Ureter (tissue), 1 donor: ENCODE results near the gene DUSP7. TPM values are rescaled to one million over a fixed set of nuclear protein-coding genes. Genes with fewer than 3 reads are reported as not detected.
"Not testable (repeated sequence)": the region's sequence is repeated elsewhere in the genome, so short reads cannot be mapped to it uniquely, and the experiment has no call there.

Experiments
- DNase-seq: peaks from one replicate; pipeline ENCODE4 v3.0.0-alpha.2; 2020; ENCODE audit warnings: low spot score
- total RNA-seq: library from RNA; stranded (reverse); gene quantifications from one replicate; pipeline ENCODE4 v1.2.4, GENCODE V29; 2023
- donor health status: DM: yes; HTN: yes; CAD: no.

DUSP7 gene
- total RNA-seq, 1 donor from 2014 or later = 22.2 TPM

- no peak for DNase-seq
These were observed 6.9 kb downstream of the DUSP7 start for GRCh38 chr3:52049503-52049902.

GRCh38 chr3:52047295-52047960 is 8.9 kb downstream of the DUSP7 start:
- no peak for DNase-seq

- DNase-seq = no peak
These were observed 9.5 kb downstream of the DUSP7 start for GRCh38 chr3:52046902-52047239.

- no peak for DNase-seq
These were observed 10.0 kb downstream of the DUSP7 start for GRCh38 chr3:52046186-52046901.

- DNase-seq = no peak
These were observed 11.3 kb downstream of the DUSP7 start for GRCh38 chr3:52044869-52045619.

DNA sequence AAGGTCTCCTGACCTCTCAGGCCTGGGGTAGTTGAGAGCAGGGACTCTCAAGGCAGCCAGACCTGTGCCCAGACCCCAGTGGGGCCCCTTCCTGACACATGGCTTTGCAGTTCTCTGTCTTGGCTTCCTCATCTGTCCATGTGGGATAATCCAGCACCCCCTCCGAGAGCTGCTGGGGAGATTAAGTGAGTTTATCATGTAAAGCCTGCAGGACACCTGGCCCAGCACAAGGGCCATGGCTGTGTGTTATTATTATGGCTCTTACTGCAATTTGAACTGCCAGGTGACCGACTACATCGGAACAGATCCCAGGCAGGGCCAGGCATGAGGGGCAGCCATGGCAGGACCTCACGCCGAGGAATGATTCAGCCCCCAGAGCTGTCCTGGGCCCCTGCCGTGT is 12.6 kb downstream of the DUSP7 start:
- DNase-seq = no peak

GRCh38 chr3:52043039-52043438 is 13.3 kb downstream of the DUSP7 start:
- DNase-seq = not testable (repeated sequence)

GRCh38 chr3:52041118-52041731 is 15.1 kb downstream of the DUSP7 start:
- no peak for DNase-seq

DNA sequence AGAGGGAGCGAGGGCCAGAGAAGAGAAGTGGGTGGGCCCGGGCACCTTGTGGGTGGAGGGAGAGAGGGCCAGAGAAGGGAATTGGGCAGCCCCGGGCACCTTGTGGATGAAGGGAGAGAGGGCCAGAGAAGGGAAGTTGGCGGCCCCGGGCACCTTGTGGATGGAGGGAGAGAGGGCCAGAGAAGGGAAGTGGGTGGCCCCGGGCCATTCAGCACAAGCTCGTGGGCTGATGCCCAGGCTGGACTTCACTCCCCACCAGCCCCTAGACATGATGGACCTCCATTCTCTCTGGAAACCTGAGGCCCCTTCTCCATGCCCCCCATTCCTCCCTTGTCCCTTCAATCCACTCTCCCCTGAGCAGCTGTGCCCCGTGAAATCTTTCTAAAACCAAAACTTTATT is 15.8 kb downstream of the DUSP7 start:
- DNase-seq = no peak

DNA sequence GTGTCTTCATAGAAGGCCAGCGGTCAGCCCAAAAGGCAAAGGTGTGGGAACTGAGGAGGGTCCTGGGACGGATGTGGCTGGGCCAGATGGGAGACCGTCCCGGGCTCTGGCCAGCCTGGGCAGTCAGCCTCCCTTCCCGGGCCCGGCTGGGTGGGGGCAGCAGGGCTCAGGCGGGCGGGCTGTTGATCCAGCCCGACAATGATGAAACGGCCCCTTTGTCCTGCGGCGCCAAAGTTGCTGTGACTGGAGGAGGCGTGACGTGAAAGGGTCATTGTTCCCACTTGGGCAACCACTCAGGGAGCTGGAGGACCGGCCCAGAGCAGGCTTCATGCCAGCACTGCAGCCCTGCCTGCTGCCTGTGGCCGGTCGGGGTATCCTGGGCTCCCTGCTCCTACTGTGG is 16.5 kb downstream of the DUSP7 start:
- no peak for DNase-seq

- DNase-seq = no peak
These were observed 16.9 kb downstream of the DUSP7 start for GRCh38 chr3:52039426-52039825.

- no peak for DNase-seq
These were observed 18.1 kb downstream of the DUSP7 start for GRCh38 chr3:52038227-52038626.

- no peak for DNase-seq
These were observed 19.1 kb downstream of the DUSP7 start for GRCh38 chr3:52037291-52037690.

GRCh38 chr3:52036829-52037228 is 19.5 kb downstream of the DUSP7 start:
- no peak for DNase-seq

GRCh38 chr3:52036222-52036694 is 20.1 kb downstream of the DUSP7 start:
- no peak for DNase-seq

DNA sequence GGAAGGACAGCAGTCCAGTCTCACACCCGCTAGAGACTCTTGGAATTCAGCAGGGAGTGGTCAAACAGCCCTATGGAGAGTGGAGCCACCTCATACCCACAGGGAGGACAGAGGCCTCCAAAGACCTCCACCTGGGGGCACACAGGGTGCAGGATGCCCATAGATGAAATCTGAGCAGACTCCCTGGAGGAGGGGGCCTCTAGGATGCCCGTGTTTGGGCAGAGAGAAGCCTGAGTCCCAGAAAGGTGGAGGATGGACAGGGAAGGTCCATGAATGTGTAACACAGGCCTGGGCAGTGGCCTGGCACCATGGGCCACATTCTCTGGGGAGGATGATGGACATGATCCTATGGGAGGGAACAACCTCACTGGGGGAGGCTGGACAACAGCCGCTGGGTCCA is 21.7 kb downstream of the DUSP7 start:
- DNase-seq = no peak

- DNase-seq = no peak
These were observed 22.2 kb downstream of the DUSP7 start for GRCh38 chr3:52034212-52034611.

GRCh38 chr3:52033748-52034147 is 22.6 kb downstream of the DUSP7 start:
- DNase-seq = not testable (repeated sequence)

GRCh38 chr3:52032702-52033408 is 23.5 kb downstream of the DUSP7 start:
- DNase-seq = no peak

DNA sequence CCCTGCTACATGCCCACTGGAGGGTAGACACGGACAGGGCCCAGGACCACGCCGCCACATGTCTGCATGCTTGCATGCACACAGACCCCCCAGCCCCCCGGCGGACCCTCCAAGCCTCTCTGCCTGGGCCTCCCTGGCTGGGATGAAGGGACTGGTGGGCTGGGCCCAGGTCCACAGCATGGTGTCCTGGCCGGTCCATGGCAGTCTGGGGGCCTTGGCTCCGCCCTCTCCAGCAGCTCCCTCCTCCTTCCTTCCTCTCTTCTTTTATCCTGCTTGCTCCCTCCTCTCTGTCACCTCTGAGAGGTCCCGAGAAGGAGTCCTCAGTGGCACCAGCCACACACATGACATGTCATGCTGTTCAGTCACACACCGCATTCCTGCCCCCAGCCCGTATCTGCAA is 24.5 kb downstream of the DUSP7 start:
- DNase-seq = no peak

DNA sequence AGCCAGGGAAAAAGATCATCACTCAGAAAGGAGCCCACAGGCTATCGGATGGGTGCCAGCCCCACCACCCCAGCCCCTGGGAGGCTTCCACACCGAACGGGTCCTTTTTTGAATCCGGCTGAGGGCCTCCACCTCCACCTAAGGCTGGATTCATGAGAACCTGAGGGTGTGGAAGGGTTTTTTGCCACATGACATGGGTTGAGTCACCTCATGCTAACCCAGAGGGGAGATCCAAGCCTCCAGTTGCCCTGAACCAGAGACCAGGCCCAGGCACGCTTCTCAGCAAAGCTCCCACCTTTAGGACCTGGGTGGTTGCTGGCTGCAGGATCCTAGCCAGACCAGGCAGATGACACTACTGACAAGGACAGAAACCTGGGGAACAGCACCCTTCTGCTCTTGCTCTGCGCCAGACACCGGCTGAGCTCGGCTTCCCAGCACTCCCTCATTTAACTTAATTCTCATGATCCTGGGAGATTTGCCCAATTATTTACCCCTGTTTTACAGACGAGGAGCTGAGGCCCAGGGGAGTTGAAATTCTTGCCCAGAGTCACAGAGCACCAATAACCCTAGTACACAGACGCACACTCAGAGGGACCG is 25.6 kb downstream of the DUSP7 start:
- DNase-seq = no peak
